Cardiac fibroblast (primary cell): ENCODE results near the gene CRHR1.

Experiments used
- DNase-seq, 2 donors: peaks; one replicate each; pipeline versions ENCODE4 v3.0.0 to v3.0.0-alpha.2; 2010; ENCODE audit warnings: low read depth in 2 of 2
- H3K4me3 ChIP-seq, 2 donors: replicated peaks in 1 of 2; 1 replicate in 1 of 2; 2 replicates in 1 of 2; pipeline ENCODE4 v1.5.1; 2011; ENCODE audit warnings: low read depth in 2 of 2, low read length in 2 of 2, mild to moderate bottlenecking in 2 of 2, moderate library complexity in 1 of 2
- TF ChIP-seq, protein P1 (sequence below): IDR thresholded peaks from one replicate; pipeline ENCODE4 v1.5.1; 2011; ENCODE audit warnings: low read depth, mild to moderate bottlenecking, low read length, inconsistent platforms

CRHR1 gene

DNA sequence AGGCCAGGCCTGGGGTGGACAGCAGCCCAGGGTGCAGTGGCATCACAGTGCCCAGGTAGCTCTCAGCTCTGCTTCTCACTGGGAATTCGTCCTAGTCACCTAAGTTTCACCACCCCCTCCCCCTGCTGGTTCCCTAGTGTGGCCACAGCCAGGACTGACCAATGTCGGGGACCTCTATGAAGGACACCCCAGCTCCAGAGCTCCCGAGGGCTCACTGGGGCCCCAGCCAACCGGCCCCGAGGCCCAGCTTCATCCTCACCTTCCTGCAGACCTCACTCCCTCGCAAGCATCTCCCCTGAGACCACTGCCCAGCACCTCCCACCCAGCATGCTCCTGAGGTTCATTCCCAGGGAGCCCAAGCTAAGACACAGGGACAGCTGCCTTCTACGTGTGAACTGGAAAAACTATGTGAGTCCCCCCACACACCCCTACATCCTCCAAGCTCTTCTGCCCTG lies 65.4 kb downstream of the CRHR1 start:
- TF ChIP-seq, protein P1, sequence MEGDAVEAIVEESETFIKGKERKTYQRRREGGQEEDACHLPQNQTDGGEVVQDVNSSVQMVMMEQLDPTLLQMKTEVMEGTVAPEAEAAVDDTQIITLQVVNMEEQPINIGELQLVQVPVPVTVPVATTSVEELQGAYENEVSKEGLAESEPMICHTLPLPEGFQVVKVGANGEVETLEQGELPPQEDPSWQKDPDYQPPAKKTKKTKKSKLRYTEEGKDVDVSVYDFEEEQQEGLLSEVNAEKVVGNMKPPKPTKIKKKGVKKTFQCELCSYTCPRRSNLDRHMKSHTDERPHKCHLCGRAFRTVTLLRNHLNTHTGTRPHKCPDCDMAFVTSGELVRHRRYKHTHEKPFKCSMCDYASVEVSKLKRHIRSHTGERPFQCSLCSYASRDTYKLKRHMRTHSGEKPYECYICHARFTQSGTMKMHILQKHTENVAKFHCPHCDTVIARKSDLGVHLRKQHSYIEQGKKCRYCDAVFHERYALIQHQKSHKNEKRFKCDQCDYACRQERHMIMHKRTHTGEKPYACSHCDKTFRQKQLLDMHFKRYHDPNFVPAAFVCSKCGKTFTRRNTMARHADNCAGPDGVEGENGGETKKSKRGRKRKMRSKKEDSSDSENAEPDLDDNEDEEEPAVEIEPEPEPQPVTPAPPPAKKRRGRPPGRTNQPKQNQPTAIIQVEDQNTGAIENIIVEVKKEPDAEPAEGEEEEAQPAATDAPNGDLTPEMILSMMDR: no peak
- DNase-seq: no peak
- H3K4me3 ChIP-seq: no peak overlapping the region

DNA sequence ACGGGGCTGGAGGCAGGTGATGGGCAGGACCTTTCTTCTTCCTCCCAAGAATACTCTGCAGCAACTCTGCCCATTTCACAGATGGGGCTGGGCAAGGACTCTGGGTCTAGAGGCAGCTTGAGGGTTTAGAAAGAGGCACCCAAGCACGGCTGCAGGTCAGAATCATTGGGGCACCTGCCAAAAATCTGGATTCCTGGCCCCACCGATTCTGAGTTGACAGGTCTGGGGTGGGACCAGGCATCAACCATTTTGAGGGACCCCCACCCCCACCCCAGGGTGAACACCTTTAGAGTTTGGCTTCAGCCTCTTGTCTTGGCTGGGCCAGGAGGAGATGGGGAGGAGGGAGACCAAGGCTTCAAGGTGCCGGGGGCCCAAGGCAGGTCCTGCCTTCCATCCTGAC lies 65.9 kb downstream of the CRHR1 start:
- H3K4me3 ChIP-seq: no peak overlapping the region
- TF ChIP-seq, protein P1: no peak
- DNase-seq: no peak

DNA sequence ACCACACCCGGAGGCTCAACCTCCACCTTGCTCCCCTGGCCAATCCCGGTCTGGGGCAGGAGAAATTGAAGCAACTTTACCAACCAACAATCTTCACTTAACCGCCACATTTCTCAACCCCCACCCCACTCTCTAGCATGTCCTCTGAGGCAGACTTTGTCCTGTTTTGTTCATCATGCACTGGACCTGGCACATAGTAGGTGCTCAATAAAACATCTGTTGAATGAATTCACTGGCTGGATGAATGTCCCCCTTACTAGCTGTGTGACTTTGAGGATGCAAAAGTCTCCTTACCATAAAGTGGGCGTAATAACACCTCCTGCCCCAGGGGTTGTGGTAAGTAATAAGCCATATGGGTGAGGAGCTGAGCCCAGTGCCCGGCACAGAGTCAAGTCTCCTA lies 66.3 kb downstream of the CRHR1 start:
- TF ChIP-seq, protein P1: no peak
- DNase-seq: no peak
- no peak overlapping the region for H3K4me3 ChIP-seq

DNA sequence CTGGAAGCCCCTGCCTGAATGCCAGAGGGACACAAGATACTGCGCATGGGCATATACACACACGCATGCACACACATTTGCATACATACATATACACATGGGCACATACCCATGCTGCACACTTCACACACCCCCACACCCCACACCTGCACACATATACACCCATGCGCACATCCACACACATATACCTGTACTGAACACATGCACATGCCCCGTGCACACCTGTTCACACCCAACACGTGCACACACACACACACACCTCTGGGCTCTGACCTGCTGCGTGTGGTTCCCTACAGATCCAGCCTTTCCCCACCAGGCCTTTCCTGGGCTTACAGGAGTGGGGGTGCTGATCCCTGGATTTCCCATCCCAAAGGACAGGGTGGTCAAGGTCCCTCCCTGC lies 66.9 kb downstream of the CRHR1 start:
- TF ChIP-seq, protein P1: no peak
- no peak overlapping the region for H3K4me3 ChIP-seq
- DNase-seq: no peak

DNA sequence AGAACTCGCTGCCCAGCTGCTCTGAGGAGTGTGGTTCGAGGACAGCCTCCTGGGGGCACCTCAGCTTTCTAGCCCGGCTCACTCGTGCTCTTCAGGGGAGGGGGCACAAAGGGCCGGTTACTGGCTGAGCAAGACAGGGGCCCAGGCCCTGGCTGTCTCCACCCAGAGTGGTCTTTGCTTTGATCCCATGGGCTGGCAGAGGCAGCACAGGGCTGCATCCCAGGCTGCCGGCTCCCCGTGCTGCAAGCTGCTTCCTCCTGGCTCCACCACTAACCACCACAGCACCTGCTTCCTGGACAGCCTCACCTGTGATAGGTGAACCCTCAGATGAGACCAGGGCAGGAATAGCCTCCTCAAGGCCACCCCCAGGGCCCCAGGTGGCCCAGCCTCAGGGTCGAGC lies 67.3 kb downstream of the CRHR1 start:
- no peak for DNase-seq
- TF ChIP-seq, protein P1: no peak
- H3K4me3 ChIP-seq: no peak overlapping the region

DNA sequence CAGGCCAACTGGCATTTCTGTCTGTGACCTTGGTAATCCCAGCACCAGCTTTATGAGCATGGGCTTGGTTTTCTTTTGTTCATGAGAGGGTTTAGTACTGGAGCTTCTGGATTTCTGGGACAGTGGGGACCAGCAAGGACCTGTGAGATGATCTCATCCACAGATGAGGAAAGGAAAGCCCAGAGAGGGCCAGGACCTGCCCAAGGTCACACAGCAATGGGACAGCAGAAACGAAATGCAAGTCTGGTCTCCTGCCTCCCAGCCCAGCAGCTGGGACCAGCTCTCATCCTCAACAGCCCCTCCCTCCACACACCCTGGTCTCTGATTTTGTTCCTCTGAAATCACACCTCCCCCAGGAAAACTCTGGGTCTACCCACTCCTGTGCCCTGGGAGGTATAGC lies 67.8 kb downstream of the CRHR1 start:
- no peak for DNase-seq
- TF ChIP-seq, protein P1: no peak
- no peak overlapping the region for H3K4me3 ChIP-seq
